HG03565 (cell line): Measurements from ENCODE around the gene SLC6A20.

Experiments used
- ATAC-seq: cut with Tn5 transposase; IDR thresholded peaks from one replicate; pipeline ENCODE4 v1.9.1; 2021; ENCODE audit warnings: mild to moderate bottlenecking, moderate library complexity; ENCODE audit not compliant: unreplicated experiment

The SLC6A20 gene

DNA sequence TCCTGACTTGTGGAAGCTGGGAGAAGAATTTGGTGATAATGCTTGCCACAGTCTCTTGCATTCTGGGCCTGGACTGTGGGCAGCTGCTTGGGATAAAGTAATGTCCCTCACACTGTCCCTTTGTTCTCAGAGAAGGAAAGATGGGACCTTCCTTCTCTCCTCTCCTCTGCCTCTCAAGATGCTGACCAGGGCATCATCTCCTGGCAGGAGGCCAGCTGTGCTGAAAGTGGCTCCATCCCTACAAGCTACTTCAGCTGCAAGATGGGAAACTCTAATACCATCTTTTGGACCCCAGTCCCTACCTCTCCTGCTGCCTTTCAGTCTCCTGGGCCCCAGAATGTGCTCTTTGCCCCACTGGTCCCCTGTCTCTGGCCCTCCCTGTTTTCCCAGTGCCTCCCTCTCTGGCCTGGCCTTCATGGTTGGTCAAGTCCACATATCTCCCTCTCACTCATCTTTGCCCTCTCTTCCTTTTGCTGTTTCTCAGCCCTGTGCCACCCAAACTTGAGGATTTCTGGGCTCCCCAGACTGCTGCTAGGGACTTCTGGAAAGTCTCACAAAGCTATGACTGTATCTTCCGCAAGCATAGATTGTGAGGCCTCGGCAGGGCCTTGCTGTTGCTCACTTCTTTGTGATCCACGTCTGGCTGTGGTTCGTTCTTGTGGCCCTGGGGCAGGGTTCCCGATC is 7.1 kb upstream of the SLC6A20 start:
- ATAC-seq = no peak

DNA sequence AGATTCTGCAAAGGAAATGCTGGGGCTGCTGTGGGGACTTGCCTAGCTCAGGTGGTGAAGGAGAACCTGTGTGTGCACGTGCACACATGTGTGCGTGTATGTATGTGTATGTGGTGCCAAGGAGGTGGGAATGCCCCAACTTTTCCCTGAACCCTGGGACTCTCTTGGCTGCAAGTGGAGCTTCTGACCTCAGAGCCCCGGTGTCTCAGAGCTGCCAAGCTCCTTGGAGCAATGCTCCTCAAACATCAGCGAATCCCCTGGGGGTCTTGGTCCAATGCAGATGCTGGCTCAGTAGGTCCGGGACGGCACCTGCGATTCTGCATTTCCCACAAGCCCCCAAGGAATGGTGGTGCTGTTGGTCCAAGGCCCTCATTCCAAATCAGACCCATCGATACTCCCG is 5.8 kb upstream of the SLC6A20 start:
- no peak for ATAC-seq

DNA sequence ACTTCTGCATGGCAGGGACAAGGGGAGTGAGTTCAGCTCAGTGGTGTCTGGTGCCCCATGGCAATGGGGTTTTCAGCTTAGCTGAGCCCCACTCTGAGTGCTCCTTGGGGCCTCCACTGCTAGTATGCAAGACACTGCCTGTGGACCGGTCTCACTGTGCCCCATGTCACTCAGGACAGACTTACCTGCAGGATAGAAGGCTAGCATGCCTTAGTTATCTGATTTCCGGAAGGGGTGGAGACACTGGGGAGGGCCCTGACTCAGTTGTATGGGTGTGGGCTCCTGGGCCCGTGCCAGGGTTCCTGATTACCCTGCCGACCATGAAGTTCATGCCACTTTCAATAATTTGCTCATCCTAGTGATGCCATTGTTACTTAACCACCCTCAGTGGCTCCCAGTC is 4.3 kb upstream of the SLC6A20 start:
- ATAC-seq = no peak

- ATAC-seq = no peak
Observed at GRCh38 chr3:45799586-45799985, 3.2 kb upstream of the SLC6A20 start.

DNA sequence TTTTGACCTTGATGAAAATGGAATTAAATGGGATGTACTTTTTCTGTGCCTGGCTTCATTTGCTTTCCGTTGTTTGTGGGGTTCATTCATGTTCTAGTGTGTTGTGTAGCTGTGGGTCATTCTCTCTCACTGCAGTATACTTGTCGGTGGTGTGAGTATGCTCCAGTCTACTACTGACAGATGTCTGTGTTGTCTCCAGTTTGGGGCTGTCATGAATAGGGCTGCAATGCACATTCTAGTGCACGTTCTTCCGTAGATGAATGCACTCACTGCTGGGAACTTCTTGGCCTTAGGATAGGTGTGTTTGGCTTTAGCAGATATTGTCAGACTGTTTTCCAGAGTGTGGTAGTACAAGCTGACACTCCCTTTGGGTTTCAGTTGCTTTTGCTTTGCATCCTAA is 1.7 kb upstream of the SLC6A20 start:
- no peak for ATAC-seq

- ATAC-seq = no peak
Observed at GRCh38 chr3:45796902-45797637, 734 bp upstream of the SLC6A20 start.

DNA sequence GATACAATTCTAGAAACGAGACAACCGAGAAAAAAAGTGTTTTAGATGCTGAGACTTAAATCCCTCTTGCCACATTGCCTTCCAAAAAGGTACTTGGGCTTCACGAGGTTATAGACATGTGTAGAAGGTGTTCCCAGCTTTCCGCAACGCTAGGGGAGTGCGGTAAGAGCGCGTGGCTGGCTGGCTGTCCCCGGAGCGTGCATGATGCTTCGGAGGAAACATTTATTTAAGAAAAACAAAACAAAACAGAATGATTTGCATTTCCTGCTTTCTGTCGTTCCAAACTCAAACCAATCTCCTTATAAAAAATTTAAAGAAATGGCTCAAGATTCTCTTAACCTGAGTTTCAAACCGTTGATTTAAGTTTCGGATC is 841 bp downstream of the SLC6A20 start:
- no peak for ATAC-seq

DNA sequence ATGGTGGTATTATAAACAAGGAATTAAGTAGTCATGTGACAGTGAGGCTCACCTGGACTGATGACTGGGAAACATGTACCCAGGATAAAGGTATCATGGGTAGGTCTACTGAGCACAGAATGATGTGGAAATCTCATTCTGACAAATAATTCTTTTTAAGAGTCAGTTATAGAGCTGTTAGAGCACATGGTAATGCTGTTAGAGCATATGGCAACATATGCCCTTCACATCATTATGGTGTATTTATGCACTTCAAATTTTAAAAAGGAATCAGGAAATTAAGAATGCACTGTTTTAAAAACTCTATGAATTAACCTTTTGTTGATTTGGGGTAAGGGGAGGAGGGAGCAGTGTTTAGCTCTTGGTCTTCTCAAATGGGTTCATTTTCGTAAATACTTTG is 1.7 kb downstream of the SLC6A20 start:
- no peak for ATAC-seq

- no peak for ATAC-seq
Observed at GRCh38 chr3:45794177-45794560, 2.2 kb downstream of the SLC6A20 start.

GRCh38 chr3:45793482-45794176 is 2.7 kb downstream of the SLC6A20 start:
- no peak for ATAC-seq

DNA sequence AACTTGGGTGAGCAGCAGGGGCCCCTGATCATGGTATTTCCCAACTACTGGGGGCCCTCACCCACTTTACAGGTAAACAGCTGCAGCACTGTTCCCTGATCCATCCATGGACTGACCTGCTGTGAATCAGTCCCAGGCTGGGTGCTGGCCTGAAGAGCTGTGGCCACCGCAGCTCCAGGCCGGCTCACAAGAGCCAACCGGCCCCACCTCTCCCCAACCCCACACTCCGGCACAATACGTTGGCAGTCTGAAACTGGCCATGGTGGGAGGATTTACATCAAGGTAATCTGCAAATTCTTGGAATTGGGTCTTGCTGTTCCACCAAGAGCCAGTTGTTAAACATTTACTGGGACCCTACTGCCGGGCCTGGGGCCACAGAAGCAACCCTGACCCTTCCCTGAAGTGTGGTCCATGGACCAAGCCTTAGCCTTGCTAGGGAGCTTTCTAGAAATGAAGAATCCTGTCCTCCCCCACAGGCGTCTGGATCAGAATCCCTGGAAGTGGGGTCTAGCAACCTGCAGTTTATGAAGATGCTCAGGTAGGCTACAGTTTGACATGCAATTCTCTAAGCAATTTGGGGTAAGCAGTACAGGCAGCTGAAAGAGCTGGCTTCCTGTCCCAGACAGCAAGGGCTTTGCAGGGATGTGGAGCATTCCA is 3.7 kb downstream of the SLC6A20 start:
- no peak for ATAC-seq

- ATAC-seq = no peak
Observed at GRCh38 chr3:45792036-45792435, 4.3 kb downstream of the SLC6A20 start.

GRCh38 chr3:45790596-45790995 is 5.7 kb downstream of the SLC6A20 start:
- no peak for ATAC-seq

GRCh38 chr3:45789235-45789812 is 7.0 kb downstream of the SLC6A20 start:
- no peak for ATAC-seq

- no peak for ATAC-seq
Observed at GRCh38 chr3:45787551-45787950, 8.8 kb downstream of the SLC6A20 start.

DNA sequence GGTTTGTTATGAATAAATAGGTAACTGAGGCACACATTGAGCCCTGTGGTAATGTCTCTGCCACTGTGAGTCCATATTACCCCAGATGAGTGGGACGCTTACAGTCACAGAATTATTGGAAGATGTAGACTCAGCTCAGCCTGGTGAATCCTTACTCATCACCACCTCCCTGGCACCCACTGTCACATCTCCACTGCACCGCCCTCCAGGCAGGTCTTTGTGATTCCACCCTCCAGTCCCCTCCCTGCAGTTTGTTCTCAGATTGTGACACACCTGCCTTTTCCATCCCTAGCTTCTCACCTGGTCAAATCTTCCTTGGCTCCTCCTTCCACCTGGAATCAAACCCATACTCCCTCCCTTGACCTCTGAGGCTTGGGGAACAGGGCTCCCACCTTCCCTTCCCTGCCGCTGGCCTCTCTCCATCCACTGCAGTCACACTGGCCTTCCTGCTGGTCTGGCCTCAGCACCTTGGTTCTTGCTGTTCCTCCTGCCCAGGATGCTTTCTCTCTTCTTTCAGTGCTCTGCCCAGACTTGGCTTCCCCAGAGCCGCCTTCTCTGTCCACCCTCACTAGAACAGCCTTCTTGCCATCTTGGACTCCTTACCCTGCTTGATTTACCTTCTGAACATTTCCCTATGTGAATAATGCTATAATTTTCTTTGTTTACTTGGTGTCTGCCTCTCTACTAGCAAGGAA is 9.4 kb downstream of the SLC6A20 start:
- no peak for ATAC-seq

DNA sequence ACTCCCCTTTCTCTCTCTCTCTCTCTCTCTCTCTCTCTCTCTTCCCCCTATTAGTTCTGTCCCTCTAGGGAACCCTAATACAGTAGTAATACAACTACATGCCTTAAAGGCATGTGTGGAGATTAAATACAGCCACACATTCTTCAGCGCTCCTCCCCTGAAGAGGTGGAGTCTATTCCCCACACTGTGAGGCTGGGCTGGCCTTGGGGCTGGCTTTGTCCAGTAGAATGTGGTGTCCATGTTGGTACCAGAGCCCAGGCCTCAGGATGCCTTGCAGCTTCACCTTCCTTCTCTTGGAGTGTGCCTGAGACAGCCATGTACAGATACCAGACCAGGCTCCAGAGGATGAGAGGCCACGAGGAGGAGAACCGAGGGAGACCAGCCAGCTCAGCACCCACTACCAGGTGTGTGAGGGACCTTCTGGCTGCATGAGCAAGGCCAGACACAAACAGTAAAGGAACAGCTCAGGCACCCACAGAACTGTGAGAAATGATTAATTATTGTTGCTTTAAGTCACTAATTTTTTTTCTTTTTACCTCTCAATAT is 10.7 kb downstream of the SLC6A20 start:
- no peak for ATAC-seq

- no peak for ATAC-seq
Observed at GRCh38 chr3:45783667-45784066, 12.7 kb downstream of the SLC6A20 start.

DNA sequence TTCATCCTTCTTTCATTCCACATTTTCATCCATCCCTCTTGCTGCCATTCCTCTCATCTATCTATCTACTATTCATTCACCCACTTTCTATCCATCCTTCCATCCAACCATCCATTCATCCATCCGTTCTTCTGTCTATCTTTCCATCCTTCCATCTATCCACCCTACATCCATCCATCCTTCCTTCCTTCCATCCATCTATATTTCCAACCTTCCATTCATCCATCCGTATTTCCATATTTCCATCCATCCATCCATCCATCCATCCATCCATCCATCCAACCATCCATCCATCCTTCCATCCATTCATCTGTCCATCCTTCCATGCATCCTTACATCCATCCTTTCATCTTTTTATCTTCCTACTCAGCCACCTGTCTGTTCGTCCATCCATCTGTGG is 14.0 kb downstream of the SLC6A20 start:
- no peak for ATAC-seq

GRCh38 chr3:45781841-45782240 is 14.5 kb downstream of the SLC6A20 start:
- ATAC-seq = no peak
